Neural progenitor cell (in vitro differentiated cells): ENCODE data around the gene TMSB4X.

Experiments
- CTCF ChIP-seq: fragments of 200-600 bp; sonication (generic); IDR thresholded peaks from 2 replicates; pipeline ENCODE4 v1.5.1; 2017; ENCODE audit warnings: antibody characterized with exemption, mild to moderate bottlenecking
- EZH2phosphoT487 ChIP-seq: fragments of 200-600 bp; sonication (generic); IDR thresholded peaks from 2 replicates; pipeline ENCODE4 v1.6.1; 2017; ENCODE audit warnings: antibody characterized with exemption

GRCh38 chrX:12958059-12958458 is 16.9 kb upstream of the TMSB4X start:
- TF ChIP-seq CTCF (no peak), EZH2phosphoT487 (no peak)
